ENCODE results near the gene TSPYL4. TPM values are rescaled to one million over a fixed set of nuclear protein-coding genes. Genes with fewer than 3 reads are reported as not detected.
A peak's percentile ranks its signal among the peaks of the same experiment; 100 is the strongest.

Gene TSPYL4
- total and polyA plus RNA-seq, 2 of the 8 experiments (the other 6 are each of a cell fraction or from before 2014, with no cell fraction given), result 20.5 to 22.6 TPM

GRCh38 chr6:116254297-116255056, 602 bp upstream of the TSPYL4 start:
- Histone ChIP-seq H4K5ac (ENCODE audit: insufficient read length, low read depth, low read length) (peak overlapping the region; percentile 31), H2BK15ac (ENCODE audit: low read length) (no peak overlapping the region; the same call in 1 of the 2 replicates), H4K20me1 (replicated peaks in 1 of 2; ENCODE audit: control insufficient read depth in 1 of 2, insufficient read depth in 2 of 2, low read length in 2 of 2) (peaks cover 0 to 1% of the 10 kb centered on the region in 2 experiments), H3K4me2 (ENCODE audit: insufficient read depth in 1 of 2, low read depth in 2 of 2, low read length in 2 of 2) (peak overlapping the region; percentile 81 to 91), H3K23me2 (ENCODE audit: low read depth, low read length) (peaks cover 9% of the 10 kb centered on the region; the same call in 1 of the 2 replicates), H3K9ac (replicated peaks in 1 of 4; ENCODE audit: extremely low read depth in 1 of 4, low read depth in 3 of 4, low read length in 3 of 4) (peak overlapping the region; percentile 86 to 95 (median 90)), H3K36me3 (ENCODE audit: control insufficient read depth in 2 of 4, insufficient read depth in 4 of 4, low read length in 3 of 4) (peaks cover 0 to 3% (median 0%) of the 10 kb centered on the region in 4 experiments; a peak in 1 of 8 replicates), H3K79me1 (ENCODE audit: low read depth, low read length) (peaks cover 14% of the 10 kb centered on the region; the same call in 1 of the 2 replicates), H3K4me3 (ENCODE audit: extremely low read depth in 1 of 4, insufficient read depth in 2 of 4, low read depth in 3 of 4, low read length in 4 of 4) (peak overlapping the region; percentile 81 to 95 (median 88)), H3K9me3 (ENCODE audit: insufficient read depth in 2 of 2, low read depth in 1 of 2, low read length in 1 of 2) (no peaks in the 10 kb centered on the region), H3K56ac (replicated peaks; ENCODE audit: insufficient read length, low read depth, low read length) (no peak overlapping the region), H3K4ac (replicated peaks; ENCODE audit: insufficient read length, low read depth, low read length) (no peak overlapping the region), H2BK120ac (replicated peaks; ENCODE audit: low read depth, low read length) (no peak overlapping the region), H3K23ac (ENCODE audit: insufficient read length) (no peak overlapping the region), H3K27ac (ENCODE audit: low read depth, low read length) (peak overlapping the region; percentile 74), H2AFZ (ENCODE audit: low read length) (peak overlapping the region; percentile 45), H3K18ac (ENCODE audit: extremely low read depth, low read length) (no peak overlapping the region), H4K91ac (replicated peaks; ENCODE audit: insufficient read length, low read length) (no peak overlapping the region), H3K4me1 (replicated peaks in 1 of 4; ENCODE audit: control insufficient read depth in 3 of 4, insufficient read depth in 4 of 4, low read length in 3 of 4) (peaks cover 7 to 21% (median 18%) of the 10 kb centered on the region in 4 experiments), H2AK5ac (ENCODE audit: low read depth, low read length) (no peak overlapping the region), H3K14ac (ENCODE audit: insufficient read length) (no peak overlapping the region), H4K8ac (ENCODE audit: extremely low read depth, insufficient read depth, low read length) (no peak overlapping the region), H2BK20ac (ENCODE audit: low read length) (no peak overlapping the region), H2BK5ac (ENCODE audit: low read depth, low read length) (no peak overlapping the region), H3K27me3 (replicated peaks in 1 of 4; ENCODE audit: control insufficient read depth in 3 of 4, extremely low read depth in 1 of 4, insufficient read depth in 3 of 4, low read length in 3 of 4) (no peaks in the 10 kb centered on the region), H3K79me2 (ENCODE audit: control insufficient read depth in 1 of 2, insufficient read depth in 2 of 2, low read length in 2 of 2) (peaks cover 0 to 41% of the 10 kb centered on the region in 2 experiments; a peak in 2 of 4 replicates), H2BK12ac (ENCODE audit: low read depth, low read length) (no peak overlapping the region)
- FAIRE-seq (no peak), DNase-seq (ENCODE audit: low read depth in 1 of 2, low spot score in 2 of 2) (no peak)
- WGBS, 2 experiments (ENCODE audit: extremely low coverage in 1 of 2, insufficient coverage in 1 of 2, insufficient read length in 1 of 2, insufficient replicate concordance in 2 of 2, low coverage in 1 of 2, low lambda C conversion rate in 2 of 2, missing lambda C conversion rate in 1 of 2), result 54% methylated on average over 4 of the region's 4 CpGs; no CpG with 5 or more reads in 1 of the 2 experiments
- ChIA-PET CTCF (ENCODE audit: partially characterized antibody) (interaction anchor here (0.6 to 1.9 kb wide), 7 partner anchors 13 to 358 kb away, joined by 3 to 6 read pairs (median 5); no protein-coding TSS in a partner anchor), POLR2A (ENCODE audit: partially characterized antibody) (interaction anchor here (0.7 to 5.7 kb wide), 13 partner anchors 9 to 428 kb away, joined by 3 to 47 read pairs (median 4); partner anchors contain the start of gene TSPYL1)
- TF ChIP-seq HDAC2 (IDR thresholded peaks at IDR 0.05; ENCODE audit: borderline replicate concordance in 1 of 2, low read depth in 2 of 2, low read length in 2 of 2) (no peak), SAP30 (IDR thresholded peaks at IDR 0.05; ENCODE audit: insufficient read depth, insufficient replicate concordance, low read length) (no peak), MAX (IDR thresholded peaks at IDR 0.05) (no peak), CHD1 (IDR thresholded peaks at IDR 0.05; ENCODE audit: low read depth, low read length) (no peak), ZNF274 (IDR thresholded peaks at IDR 0.05; ENCODE audit: borderline replicate concordance, extremely low read depth, low read length) (no peak)
